HUES48 (cell line): ENCODE data around the gene C2CD2.

Experiments
- H3K27ac ChIP-seq: one replicate; pipeline ENCODE4 v1.7.0; 2013; ENCODE audit warnings: low read depth, low read length, inconsistent platforms
- H3K27me3 ChIP-seq: 2 replicates; pipeline ENCODE4 v1.6.1; 2013; ENCODE audit warnings: mild to moderate bottlenecking, low read length; ENCODE audit not compliant: control insufficient read depth, insufficient read depth
- H3K36me3 ChIP-seq: 2 replicates; pipeline ENCODE4 v1.6.1; 2013; ENCODE audit warnings: low read length; ENCODE audit not compliant: control insufficient read depth, insufficient read depth
- H3K4me1 ChIP-seq: 2 replicates; pipeline ENCODE4 v1.6.1; 2013; ENCODE audit warnings: mild to moderate bottlenecking, low read length; ENCODE audit not compliant: control insufficient read depth, insufficient read depth
- H3K4me3 ChIP-seq: 2 replicates; pipeline ENCODE4 v1.5.1; 2013; ENCODE audit warnings: mild to moderate bottlenecking, low read depth, low read length
- H3K9ac ChIP-seq: 2 replicates; pipeline ENCODE4 v1.6.1; 2013; ENCODE audit warnings: mild to moderate bottlenecking, low read depth, low read length, moderate library complexity
- H3K9me3 ChIP-seq: 2 replicates; pipeline ENCODE4 v1.6.1; 2013; ENCODE audit warnings: low read length; ENCODE audit not compliant: control insufficient read depth, insufficient read depth

C2CD2 gene

DNA sequence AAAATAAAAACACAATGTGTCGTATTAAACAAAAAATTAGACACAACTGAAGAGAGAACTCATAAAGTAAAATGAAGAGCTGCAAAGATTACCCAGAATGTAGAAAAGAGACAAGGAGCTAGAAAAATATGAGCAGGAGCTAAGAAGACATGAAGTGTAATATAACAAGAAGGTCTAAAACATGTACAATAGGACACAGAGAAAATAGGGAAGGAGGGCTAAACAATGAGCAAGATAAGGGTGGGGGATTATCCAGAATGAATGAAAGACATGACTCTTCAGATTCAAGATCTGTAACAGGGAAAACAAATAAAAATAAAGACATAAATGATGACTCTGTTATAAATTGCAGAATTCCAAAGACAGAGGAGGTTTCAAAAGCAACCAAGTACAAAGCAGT is 112.9 kb downstream of the C2CD2 start:
- Histone ChIP-seq H3K27ac (no peak overlapping the region), H3K4me3 (no peak overlapping the region), H3K4me1 (peaks cover 13% of the 10 kb centered on the region), H3K9ac (no peak overlapping the region), H3K27me3 (no peaks in the 10 kb centered on the region), H3K9me3 (no peaks in the 10 kb centered on the region), H3K36me3 (peaks cover 9% of the 10 kb centered on the region; the same call in 1 of the 2 replicates)

DNA sequence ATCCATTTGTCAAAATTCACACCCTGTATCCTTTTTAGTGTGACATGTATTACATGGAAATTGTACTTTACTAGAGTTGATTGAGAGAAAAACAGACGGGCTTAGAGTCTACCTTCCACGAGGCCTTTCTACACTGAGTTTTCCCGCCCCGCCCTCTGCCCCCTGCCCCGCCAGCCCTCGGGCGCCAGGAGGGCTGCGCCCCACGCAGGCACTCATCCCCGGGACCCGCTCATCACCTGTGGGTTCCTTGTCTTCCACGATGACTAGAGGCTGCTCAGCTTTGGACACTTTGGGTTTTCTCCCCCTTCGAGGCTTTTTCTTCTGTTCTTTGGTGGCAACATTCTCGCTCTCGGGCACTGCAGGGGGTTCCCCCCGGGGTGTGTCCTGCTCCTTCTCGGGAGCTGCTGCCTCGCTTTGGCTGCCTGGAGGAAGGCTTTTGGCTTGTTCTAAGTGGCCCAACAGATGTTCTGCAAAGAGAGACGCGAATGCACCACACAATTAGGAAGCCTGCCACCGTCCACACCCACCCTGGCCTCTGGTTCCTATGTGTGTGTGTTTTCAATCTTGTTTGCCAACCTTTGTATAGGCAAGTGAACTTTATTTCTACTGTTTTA is 114.3 kb downstream of the C2CD2 start:
- H3K27me3 ChIP-seq = no peaks in the 10 kb centered on the region
- peaks cover 20% of the 10 kb centered on the region for H3K36me3 ChIP-seq
- no peak overlapping the region for H3K27ac ChIP-seq
- H3K9me3 ChIP-seq = no peaks in the 10 kb centered on the region
- no peak overlapping the region for H3K4me3 ChIP-seq
- peaks cover 13% of the 10 kb centered on the region for H3K4me1 ChIP-seq
- no peak overlapping the region for H3K9ac ChIP-seq

DNA sequence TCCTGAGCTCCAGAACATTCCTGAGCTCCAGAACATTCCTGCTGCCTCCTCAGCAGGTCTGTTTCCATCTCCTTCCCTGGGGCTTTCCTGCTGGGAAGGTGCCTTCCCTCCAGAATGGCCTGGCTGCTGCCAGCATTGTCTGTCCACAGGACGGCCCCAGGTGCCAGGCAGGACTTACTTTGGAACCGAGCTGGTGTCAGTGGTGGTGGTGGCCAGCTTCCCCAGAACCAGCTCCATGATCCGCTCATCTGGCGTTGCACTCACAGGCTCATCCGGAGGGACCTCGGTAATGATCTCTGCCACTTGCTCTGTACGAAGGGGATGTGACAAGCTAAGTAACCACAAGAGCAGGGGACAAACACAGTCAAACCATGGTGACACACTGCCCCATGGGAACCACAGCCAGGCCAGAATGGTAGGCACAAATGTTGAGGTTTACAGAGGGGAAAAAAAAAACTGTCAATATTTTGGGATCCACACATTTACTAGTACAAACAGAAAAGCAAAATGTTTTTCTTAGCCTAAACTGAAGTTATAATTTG is 116.0 kb downstream of the C2CD2 start:
- Histone ChIP-seq H3K36me3 (peaks cover 30% of the 10 kb centered on the region), H3K27me3 (no peaks in the 10 kb centered on the region), H3K4me1 (peaks cover 13% of the 10 kb centered on the region), H3K27ac (no peak overlapping the region), H3K9ac (no peak overlapping the region), H3K4me3 (no peak overlapping the region), H3K9me3 (no peaks in the 10 kb centered on the region)

DNA sequence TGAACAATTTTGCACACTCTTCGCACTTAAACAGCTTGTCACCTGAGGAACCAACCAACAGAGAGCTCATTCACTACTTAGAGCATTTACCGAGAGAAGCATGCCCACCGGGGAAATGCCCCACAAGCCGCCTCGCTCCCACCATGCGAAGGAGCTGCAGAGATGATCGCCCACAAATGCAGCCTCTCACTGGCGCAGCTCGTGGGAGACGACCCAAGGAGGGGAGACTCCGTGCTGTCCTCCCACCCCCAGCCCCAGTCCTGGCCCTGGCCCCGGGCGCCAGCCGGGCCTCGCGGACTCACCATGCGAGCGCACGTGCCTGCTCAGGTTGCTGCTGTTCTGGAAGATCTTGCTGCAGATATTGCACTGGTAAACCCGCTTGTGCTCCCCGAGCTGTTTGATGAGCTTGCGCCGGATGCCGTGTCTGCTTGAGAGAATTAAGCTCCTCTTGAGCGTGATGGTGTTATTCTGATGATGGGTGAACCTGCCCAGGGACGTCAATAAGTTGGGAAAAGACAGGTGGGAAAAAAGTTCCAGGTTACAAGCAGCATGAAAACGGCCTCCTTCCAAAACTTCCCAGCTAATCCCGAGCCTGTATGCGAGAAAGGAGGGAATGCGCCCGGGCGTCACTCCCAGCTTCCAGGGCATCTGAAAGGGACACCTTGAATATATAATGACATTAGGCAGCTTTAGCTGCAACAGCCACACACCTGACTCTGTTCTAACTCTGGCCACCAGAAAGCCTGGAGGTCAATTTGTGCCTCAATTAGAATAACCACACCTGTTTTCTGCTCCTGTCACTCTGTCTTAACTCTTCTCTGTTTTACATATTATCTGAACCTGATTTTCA is 117.4 kb downstream of the C2CD2 start:
- Histone ChIP-seq H3K27me3 (no peaks in the 10 kb centered on the region), H3K27ac (no peak overlapping the region), H3K36me3 (peaks cover 33% of the 10 kb centered on the region), H3K9ac (0 out of 2 replicates have a peak overlapping the region, but pooled peaks have one; percentile 7), H3K9me3 (no peaks in the 10 kb centered on the region), H3K4me3 (no peak overlapping the region), H3K4me1 (peaks cover 13% of the 10 kb centered on the region)

DNA sequence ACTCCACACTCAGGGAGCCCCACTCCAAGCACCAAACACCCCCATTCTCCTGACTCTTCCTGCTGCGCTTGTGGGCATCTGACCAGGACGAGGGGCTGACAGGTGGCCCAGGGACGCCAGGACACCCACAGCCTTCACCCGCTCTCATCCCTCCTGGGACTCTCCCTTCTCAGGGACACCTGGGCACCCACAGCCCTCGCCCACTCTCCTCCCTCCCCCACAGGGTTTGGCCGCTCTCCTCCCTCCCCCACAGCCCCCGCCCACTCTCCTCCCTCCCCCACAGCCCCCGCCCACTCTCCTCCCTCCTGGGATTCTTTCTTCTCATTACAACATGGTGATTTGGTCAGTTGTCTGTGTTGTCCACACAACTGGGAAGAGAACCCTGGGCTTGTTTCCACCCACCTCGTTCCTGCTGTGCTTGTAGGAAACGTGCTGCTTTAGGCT is 118.1 kb downstream of the C2CD2 start:
- peaks cover 13% of the 10 kb centered on the region for H3K4me1 ChIP-seq
- H3K9ac ChIP-seq = no peak overlapping the region
- peaks cover 34% of the 10 kb centered on the region for H3K36me3 ChIP-seq
- H3K27me3 ChIP-seq = no peaks in the 10 kb centered on the region
- no peaks in the 10 kb centered on the region for H3K9me3 ChIP-seq
- no peak overlapping the region for H3K4me3 ChIP-seq
- H3K27ac ChIP-seq = no peak overlapping the region
